ENCODE measurements around the gene ORM1.
"Not testable (repeated sequence)": the region's sequence is repeated elsewhere in the genome, so short reads cannot be mapped to it uniquely, and the experiment has no call there.

The ORM1 gene

GRCh38 chr9:114328357-114328820 is 5.5 kb downstream of the ORM1 start:
- DNase-seq: not testable (repeated sequence)

- not testable (repeated sequence) for DNase-seq
These were observed 6.2 kb downstream of the ORM1 start for GRCh38 chr9:114328937-114329624.

- not testable (repeated sequence) for DNase-seq
These were observed 6.7 kb downstream of the ORM1 start, which contains the start of gene ORM2 for GRCh38 chr9:114329625-114330022. ORM2 (plus strand) TSS chr9:114329869; CDS start chr9:114329905, 36 bp downstream.

GRCh38 chr9:114330636-114331035 is 7.7 kb downstream of the ORM1 start:
- no peak for DNase-seq

- DNase-seq: not testable (repeated sequence)
These were observed 8.6 kb downstream of the ORM1 start for GRCh38 chr9:114331229-114332195.

- not testable (repeated sequence) for DNase-seq
These were observed 9.7 kb downstream of the ORM1 start for GRCh38 chr9:114332474-114333040.

GRCh38 chr9:114333718-114334117 is 10.8 kb downstream of the ORM1 start:
- not testable (repeated sequence) for DNase-seq

- DNase-seq: no peak
These were observed 11.6 kb downstream of the ORM1 start for GRCh38 chr9:114334490-114334889.

- DNase-seq: no peak
These were observed 12.8 kb downstream of the ORM1 start for GRCh38 chr9:114335745-114336144.

- DNase-seq: no peak
These were observed 13.3 kb downstream of the ORM1 start for GRCh38 chr9:114336157-114336556.

- no peak for DNase-seq
These were observed 13.9 kb downstream of the ORM1 start for GRCh38 chr9:114336699-114337395.

- no peak for DNase-seq
These were observed 15.3 kb downstream of the ORM1 start for GRCh38 chr9:114338187-114338586.

GRCh38 chr9:114339130-114339908 is 16.4 kb downstream of the ORM1 start:
- DNase-seq: peak; percentile 32 to 35

- DNase-seq: no peak
These were observed 18.4 kb downstream of the ORM1 start for GRCh38 chr9:114341152-114341830.

- no peak for DNase-seq
These were observed 19.1 kb downstream of the ORM1 start for GRCh38 chr9:114341991-114342390.

- DNase-seq: no peak
These were observed 20.0 kb downstream of the ORM1 start for GRCh38 chr9:114342755-114343440.

GRCh38 chr9:114343471-114344187 is 20.7 kb downstream of the ORM1 start:
- no peak for DNase-seq

GRCh38 chr9:114344188-114344566 is 21.3 kb downstream of the ORM1 start:
- no peak for DNase-seq

- no peak for DNase-seq
These were observed 21.8 kb downstream of the ORM1 start for GRCh38 chr9:114344692-114345091.

GRCh38 chr9:114345493-114346065 is 22.7 kb downstream of the ORM1 start:
- no peak for DNase-seq

Measured in AML-193 (cell line).